HG03196 (cell line): ENCODE results near the gene PON3.
"Not testable (repeated sequence)": the region's sequence is repeated elsewhere in the genome, so short reads cannot be mapped to it uniquely, and the experiment has no call there.

Source experiments
- ATAC-seq: cut with Tn5 transposase; IDR thresholded peaks from one replicate; pipeline ENCODE4 v1.9.1; 2021; ENCODE audit not compliant: unreplicated experiment

Gene PON3

DNA sequence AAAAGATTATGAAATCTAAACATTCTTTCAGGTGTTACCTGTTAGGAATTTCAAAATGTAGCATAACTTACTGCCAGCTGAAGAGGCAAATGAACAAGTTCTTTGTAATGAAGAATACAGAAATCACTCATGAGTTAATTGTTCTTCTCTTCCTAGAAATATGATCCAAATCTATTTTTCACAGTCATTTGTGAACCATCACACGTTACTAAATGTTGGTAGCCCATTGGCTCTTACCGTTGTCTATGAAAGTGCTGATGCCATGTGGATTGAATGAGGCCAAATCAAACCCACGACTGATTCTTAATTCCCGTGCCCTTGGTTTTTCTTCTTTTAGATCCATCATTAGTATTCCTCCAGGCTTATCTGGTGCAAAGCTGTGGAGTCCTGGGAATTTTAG, 15.9 kb upstream of the PON3 start:
- no peak for ATAC-seq

GRCh38 chr7:95411666-95412065, 15.5 kb upstream of the PON3 start:
- no peak for ATAC-seq

DNA sequence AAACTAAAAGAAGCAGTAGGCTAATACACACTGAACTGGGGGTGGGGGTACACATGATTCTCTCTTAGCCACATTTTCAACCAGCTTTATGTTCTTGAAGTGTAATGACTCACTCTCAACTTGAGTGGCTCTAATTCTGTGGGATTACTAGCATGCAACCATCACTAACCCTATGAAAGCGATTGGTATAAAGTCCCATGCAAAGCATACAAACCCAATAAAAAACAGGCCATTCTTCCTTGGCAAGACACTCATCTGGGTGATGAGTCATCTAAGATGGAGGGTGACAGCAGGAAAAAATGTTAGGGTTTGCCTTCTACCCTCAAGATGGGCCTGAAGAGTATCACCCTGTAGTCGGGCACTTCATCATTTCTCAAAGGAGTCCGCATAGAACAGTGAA, 14.9 kb upstream of the PON3 start:
- ATAC-seq = no peak

- ATAC-seq = no peak
Measured at GRCh38 chr7:95407751-95408150, 11.6 kb upstream of the PON3 start.

GRCh38 chr7:95405800-95406199, 9.6 kb upstream of the PON3 start:
- no peak for ATAC-seq

GRCh38 chr7:95405208-95405607, 9.0 kb upstream of the PON3 start:
- ATAC-seq = no peak

- ATAC-seq = no peak
Measured at GRCh38 chr7:95404316-95404865, 8.2 kb upstream of the PON3 start.

- ATAC-seq = no peak
Measured at GRCh38 chr7:95398155-95398940, 2.2 kb upstream of the PON3 start.

GRCh38 chr7:95397381-95397780, 1.2 kb upstream of the PON3 start:
- no peak for ATAC-seq

DNA sequence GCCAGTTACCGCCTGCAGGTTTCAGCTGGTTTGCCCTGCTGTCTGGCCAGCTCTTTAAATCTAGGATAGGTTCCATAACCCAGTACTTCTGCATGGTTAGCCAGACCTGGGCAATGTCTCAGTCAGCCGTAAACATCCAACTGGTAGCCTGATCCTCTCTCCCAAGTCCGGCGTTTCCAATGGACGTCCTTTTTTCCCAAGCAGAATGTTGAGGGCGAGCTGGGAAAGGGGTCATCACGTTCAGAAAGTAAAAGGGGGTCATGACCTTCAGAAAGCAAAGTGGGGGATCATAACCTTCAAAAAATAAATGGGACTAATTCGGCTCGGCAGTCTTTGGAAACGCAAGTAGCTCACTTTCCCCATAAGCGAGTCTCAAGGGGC, 430 bp downstream of the PON3 start:
- no peak for ATAC-seq

DNA sequence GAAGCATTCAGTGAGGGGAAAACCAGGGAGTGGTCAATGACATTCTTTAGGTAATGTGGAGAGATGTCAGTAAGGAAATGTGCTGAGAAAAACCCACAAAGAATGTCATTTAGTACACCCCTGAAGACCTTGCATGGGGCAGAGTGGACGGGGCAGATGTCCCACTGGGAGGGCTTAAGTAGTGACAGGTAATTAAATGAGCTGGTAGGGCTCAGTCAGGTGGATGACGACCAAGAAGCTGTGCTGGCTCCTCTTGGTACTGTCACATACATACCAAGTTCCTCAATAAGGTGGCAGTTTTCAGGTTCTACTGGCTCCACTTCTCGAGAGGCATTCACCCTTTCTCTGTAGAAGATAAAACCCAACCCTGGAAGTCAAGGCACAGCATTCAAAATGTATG, 1.8 kb downstream of the PON3 start:
- no peak for ATAC-seq

DNA sequence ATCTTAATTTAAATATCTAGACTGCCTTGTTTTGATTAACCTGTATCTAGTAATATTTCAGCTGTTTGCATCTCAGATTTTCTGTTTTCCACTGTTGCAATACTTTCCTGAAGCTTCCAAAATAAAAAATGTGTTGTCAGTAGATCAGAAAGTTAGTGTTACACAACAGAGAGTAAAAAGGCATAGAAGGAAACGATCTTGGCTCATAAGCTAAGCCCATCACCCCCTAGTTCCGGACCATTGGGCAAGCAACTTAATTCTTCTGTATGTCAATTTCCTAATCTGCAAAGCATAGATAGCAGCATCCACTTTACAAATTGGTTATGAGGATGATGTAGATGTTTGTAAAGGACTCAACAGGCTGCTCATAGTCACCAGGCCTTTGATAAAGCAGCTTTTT, 4.4 kb downstream of the PON3 start:
- no peak for ATAC-seq

GRCh38 chr7:95389516-95389915, 6.7 kb downstream of the PON3 start:
- ATAC-seq = no peak

- not testable (repeated sequence) for ATAC-seq
Measured at GRCh38 chr7:95379457-95379856, 16.7 kb downstream of the PON3 start.

DNA sequence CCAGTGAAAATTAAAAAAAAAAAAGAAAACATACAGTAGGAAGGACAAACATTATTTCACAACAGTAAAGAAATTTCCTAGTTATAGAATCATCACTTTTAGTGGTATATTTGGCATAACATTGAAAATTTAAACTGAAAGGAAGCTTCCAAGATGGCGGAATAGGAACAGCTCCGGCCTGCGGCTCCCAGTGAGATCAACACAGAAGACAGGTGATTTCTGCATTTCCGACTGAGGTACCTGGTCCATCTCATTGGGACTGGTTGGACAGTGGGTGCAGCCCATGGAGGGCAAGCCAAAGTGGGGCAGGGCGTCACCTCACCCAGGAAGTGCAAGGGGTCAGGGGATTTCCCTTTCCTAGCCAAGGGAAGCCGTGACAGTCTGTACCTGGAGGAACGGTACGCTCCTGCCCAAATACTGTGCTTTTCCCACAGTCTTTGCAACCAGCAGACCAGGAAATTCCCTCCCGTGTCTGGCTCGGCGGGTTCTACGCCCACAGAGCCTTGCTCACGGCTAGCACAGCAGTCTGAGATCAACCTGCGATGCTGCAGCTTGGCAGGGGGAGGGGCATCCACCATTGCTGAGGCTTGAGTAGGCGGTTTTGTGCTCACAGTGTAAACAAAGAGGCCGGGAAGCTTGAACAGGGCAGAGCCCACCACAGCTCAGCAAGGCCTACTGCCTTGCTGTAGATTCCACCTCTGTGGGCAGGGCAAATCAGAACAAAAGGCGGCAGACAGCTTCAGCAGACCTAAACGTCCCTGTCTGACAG, 19.4 kb downstream of the PON3 start:
- no peak for ATAC-seq

- ATAC-seq = no peak
Measured at GRCh38 chr7:95375591-95376257, 20.5 kb downstream of the PON3 start.

DNA sequence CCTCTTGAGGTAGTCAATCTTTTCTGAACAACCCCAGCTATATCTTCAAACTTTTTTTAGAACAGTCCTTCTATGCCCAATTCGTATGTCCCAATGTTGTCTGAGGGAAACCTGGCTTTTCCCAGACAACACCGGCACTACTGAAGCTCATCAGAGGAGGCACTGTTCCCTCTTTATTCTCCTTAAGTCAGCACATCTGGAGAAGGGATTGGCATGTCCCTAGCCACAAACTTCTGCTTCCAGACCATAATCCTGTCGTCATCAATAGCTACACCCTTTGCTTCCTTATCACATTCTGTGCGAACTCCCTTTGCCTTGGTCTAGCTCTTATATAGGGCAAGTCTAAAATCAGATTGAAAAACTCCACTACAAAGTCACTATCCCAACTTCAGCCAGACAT, 22.9 kb downstream of the PON3 start:
- no peak for ATAC-seq

DNA sequence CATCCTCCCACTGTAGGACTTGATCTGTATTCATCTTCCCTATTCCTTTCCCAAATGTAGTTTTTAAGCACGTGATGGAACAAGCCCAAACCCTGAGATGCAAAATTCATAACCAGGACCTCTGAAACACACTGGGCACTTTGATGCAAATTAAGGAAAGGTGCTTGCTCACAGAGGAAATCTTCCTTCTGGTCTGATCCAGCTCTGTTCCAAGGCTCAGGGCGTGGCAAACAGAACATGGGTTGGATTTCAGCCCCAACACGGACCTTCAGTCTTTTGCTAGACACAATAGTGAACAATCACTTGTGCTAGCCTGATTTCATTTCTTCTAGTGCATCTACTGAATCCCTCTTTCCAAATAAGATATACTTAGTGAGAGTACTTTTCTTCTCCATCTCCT, 27.9 kb downstream of the PON3 start:
- ATAC-seq = no peak

- ATAC-seq = no peak
Measured at GRCh38 chr7:95367606-95368005, 28.6 kb downstream of the PON3 start.

- ATAC-seq = no peak
Measured at GRCh38 chr7:95365151-95365550, 31.0 kb downstream of the PON3 start.

- no peak for ATAC-seq
Measured at GRCh38 chr7:95357623-95358022, 38.6 kb downstream of the PON3 start.
